ENCODE measurements around the gene PRPF4.

The PRPF4 gene

GRCh38 chr9:113307396-113307975 lies 32.0 kb downstream of the PRPF4 start:
- H3K27me3 ChIP-seq (ENCODE audit: insufficient read depth, low read length): no peaks in the 10 kb centered on the region
- no peak overlapping the region for H2AFZ ChIP-seq (ENCODE audit: low read depth, low read length)
- no peaks in the 10 kb centered on the region for H3K4me1 ChIP-seq (ENCODE audit: insufficient read depth, low read length)
- no peaks in the 10 kb centered on the region for H3K9me3 ChIP-seq (ENCODE audit: low read length)
- H3K36me3 ChIP-seq (ENCODE audit: insufficient read depth, low read length): no peaks in the 10 kb centered on the region
- no peak overlapping the region for H3K4me3 ChIP-seq (ENCODE audit: low read length)

GRCh38 chr9:113309204-113309813 lies 33.9 kb downstream of the PRPF4 start:
- H3K4me1 ChIP-seq (ENCODE audit: insufficient read depth, low read length): no peaks in the 10 kb centered on the region
- H3K9me3 ChIP-seq (ENCODE audit: low read length): no peaks in the 10 kb centered on the region
- no peaks in the 10 kb centered on the region for H3K27me3 ChIP-seq (ENCODE audit: insufficient read depth, low read length)
- H2AFZ ChIP-seq (ENCODE audit: low read depth, low read length): no peak overlapping the region
- no peaks in the 10 kb centered on the region for H3K36me3 ChIP-seq (ENCODE audit: insufficient read depth, low read length)
- H3K4me3 ChIP-seq (ENCODE audit: low read length): no peak overlapping the region

DNA sequence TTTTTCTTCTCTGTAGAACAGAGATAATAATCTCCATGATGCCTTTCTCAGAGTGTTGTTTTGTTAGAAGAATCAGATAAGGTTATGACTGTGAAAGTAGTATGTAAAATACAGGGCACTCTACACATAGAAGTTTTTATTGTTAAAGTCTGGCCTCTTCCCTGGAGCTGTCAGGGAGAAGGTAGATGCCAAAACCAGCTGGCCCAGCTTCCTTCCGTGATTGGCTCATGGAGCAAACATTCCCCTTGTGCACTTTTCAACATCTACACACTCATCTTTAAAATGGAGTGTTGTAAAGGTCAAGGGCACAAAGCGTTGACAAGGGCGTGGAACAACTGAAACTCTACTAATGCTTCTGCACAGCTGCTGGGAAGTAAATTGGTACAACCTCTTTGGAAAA lies 35.1 kb downstream of the PRPF4 start:
- no peak overlapping the region for H3K4me3 ChIP-seq (ENCODE audit: low read length)
- no peak overlapping the region for H2AFZ ChIP-seq (ENCODE audit: low read depth, low read length)
- peaks cover 5% of the 10 kb centered on the region for H3K4me1 ChIP-seq (ENCODE audit: insufficient read depth, low read length)
- H3K9me3 ChIP-seq (ENCODE audit: low read length): no peaks in the 10 kb centered on the region
- H3K36me3 ChIP-seq (ENCODE audit: insufficient read depth, low read length): no peaks in the 10 kb centered on the region
- no peaks in the 10 kb centered on the region for H3K27me3 ChIP-seq (ENCODE audit: insufficient read depth, low read length)

GRCh38 chr9:113311961-113312360 lies 36.5 kb downstream of the PRPF4 start:
- Histone ChIP-seq H2AFZ (ENCODE audit: low read depth, low read length) (no peak overlapping the region), H3K36me3 (ENCODE audit: insufficient read depth, low read length) (no peaks in the 10 kb centered on the region), H3K27me3 (ENCODE audit: insufficient read depth, low read length) (no peaks in the 10 kb centered on the region), H3K4me3 (ENCODE audit: low read length) (no peak overlapping the region), H3K9me3 (ENCODE audit: low read length) (no peaks in the 10 kb centered on the region), H3K4me1 (ENCODE audit: insufficient read depth, low read length) (peaks cover 15% of the 10 kb centered on the region)

GRCh38 chr9:113313261-113313660 lies 37.8 kb downstream of the PRPF4 start:
- Histone ChIP-seq H3K27me3 (ENCODE audit: insufficient read depth, low read length) (no peaks in the 10 kb centered on the region), H3K4me3 (ENCODE audit: low read length) (no peak overlapping the region), H3K4me1 (ENCODE audit: insufficient read depth, low read length) (peaks cover 15% of the 10 kb centered on the region)

GRCh38 chr9:113315231-113315630 lies 39.8 kb downstream of the PRPF4 start:
- Histone ChIP-seq H2AFZ (ENCODE audit: low read depth, low read length) (no peak overlapping the region), H3K4me1 (ENCODE audit: insufficient read depth, low read length) (peaks cover 15% of the 10 kb centered on the region), H3K4me3 (ENCODE audit: low read length) (no peak overlapping the region), H3K9me3 (ENCODE audit: low read length) (no peaks in the 10 kb centered on the region), H3K36me3 (ENCODE audit: insufficient read depth, low read length) (peaks cover 8% of the 10 kb centered on the region), H3K27me3 (ENCODE audit: insufficient read depth, low read length) (no peaks in the 10 kb centered on the region)

More at GRCh38 chr9:113313261-113313660, 37.8 kb downstream of the PRPF4 start:
- H3K36me3 ChIP-seq (ENCODE audit: insufficient read depth, low read length): no peaks in the 10 kb centered on the region
- H3K9me3 ChIP-seq (ENCODE audit: low read length): no peaks in the 10 kb centered on the region
- no peak overlapping the region for H2AFZ ChIP-seq (ENCODE audit: low read depth, low read length)

DNA sequence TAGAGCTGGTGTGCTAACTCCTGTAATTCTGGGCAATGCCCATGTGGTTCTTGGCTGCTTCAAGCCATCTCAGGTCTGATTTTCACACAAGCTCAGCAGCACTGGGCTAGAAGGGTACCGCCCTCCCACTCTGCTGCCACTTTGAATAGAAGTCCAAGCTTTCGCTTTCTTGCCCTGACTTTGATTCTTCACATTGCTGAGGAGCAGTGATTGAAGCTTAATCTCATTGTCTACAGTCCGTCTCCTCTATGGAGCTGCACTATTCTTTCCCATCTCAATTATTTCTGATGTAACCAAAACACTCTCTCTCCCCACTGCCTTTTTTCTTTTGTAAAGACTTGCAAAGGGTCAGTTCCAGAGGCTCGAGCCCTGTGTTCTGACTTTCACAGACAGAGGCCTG lies 40.6 kb downstream of the PRPF4 start:
- H3K36me3 ChIP-seq (ENCODE audit: insufficient read depth, low read length): peaks cover 8% of the 10 kb centered on the region
- peaks cover 15% of the 10 kb centered on the region for H3K4me1 ChIP-seq (ENCODE audit: insufficient read depth, low read length)
- H3K4me3 ChIP-seq (ENCODE audit: low read length): no peak overlapping the region
- H3K9me3 ChIP-seq (ENCODE audit: low read length): no peaks in the 10 kb centered on the region
- no peak overlapping the region for H2AFZ ChIP-seq (ENCODE audit: low read depth, low read length)
- H3K27me3 ChIP-seq (ENCODE audit: insufficient read depth, low read length): no peaks in the 10 kb centered on the region

DNA sequence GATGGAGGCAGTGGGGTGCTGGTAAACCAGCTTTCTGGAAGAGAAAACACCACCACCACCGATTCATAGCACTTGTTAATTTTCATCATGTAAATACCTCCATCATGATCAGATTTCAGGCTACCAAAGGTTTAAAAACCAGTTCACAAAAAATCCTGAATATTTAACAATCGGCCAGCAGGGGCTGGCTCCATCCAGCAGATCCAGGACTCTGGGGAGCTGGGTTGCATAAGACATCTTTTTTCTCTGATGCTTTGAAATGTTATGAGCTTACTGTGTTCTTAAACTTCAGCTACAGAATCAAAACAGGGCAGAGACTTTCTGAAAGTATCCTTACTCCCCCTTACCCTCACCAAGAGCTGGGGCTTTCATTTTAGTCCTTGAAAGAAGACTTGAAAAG lies 42.3 kb downstream of the PRPF4 start:
- no peaks in the 10 kb centered on the region for H3K9me3 ChIP-seq (ENCODE audit: low read length)
- no peaks in the 10 kb centered on the region for H3K27me3 ChIP-seq (ENCODE audit: insufficient read depth, low read length)
- peaks cover 8% of the 10 kb centered on the region for H3K36me3 ChIP-seq (ENCODE audit: insufficient read depth, low read length)
- H3K4me3 ChIP-seq (ENCODE audit: low read length): no peak overlapping the region
- no peak overlapping the region for H2AFZ ChIP-seq (ENCODE audit: low read depth, low read length)
- peaks cover 15% of the 10 kb centered on the region for H3K4me1 ChIP-seq (ENCODE audit: insufficient read depth, low read length)

DNA sequence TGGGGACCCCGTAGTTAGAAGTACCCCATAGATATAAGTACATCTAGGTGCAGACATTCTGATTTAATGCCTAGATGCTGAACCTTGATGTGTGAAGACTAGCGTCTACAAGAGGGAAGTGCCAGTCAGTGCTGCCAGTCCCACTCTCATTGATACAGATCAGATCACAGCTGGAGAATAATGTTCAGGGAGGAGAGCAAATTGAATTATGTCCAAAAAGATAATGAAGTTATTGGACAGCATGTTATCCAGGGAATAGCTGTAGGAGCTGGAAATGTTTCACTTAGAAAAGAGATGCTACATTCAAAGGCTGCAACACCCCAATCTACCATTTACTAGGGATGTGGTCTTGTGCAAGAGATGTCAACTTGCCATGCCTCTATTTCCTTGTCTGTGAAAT lies 43.6 kb downstream of the PRPF4 start:
- Histone ChIP-seq H3K36me3 (ENCODE audit: insufficient read depth, low read length) (peaks cover 8% of the 10 kb centered on the region), H3K4me1 (ENCODE audit: insufficient read depth, low read length) (peaks cover 15% of the 10 kb centered on the region), H2AFZ (ENCODE audit: low read depth, low read length) (no peak overlapping the region), H3K9me3 (ENCODE audit: low read length) (no peaks in the 10 kb centered on the region), H3K4me3 (ENCODE audit: low read length) (no peak overlapping the region), H3K27me3 (ENCODE audit: insufficient read depth, low read length) (no peaks in the 10 kb centered on the region)

DNA sequence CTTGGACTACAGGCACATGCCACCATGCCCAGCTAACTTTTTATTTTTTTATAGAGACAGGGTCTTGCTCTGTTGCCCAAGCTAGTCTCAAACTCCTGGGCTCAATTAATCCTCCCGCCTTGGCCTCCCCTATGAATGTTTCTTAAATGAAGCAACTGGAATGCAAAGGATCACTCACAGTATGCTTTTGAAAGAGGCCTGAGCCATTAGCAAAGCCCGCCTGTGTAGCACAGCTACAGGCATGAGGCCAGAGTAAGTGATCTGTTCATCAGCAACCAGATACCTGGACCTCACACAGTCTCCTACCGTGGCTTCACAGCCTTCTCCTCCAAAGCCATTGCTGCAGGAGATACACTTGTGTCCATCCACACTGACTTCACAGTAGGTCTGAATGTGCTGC lies 44.6 kb downstream of the PRPF4 start:
- Histone ChIP-seq H3K36me3 (ENCODE audit: insufficient read depth, low read length) (peaks cover 8% of the 10 kb centered on the region), H2AFZ (ENCODE audit: low read depth, low read length) (no peak overlapping the region), H3K27me3 (ENCODE audit: insufficient read depth, low read length) (no peaks in the 10 kb centered on the region), H3K4me3 (ENCODE audit: low read length) (no peak overlapping the region), H3K4me1 (ENCODE audit: insufficient read depth, low read length) (peaks cover 15% of the 10 kb centered on the region), H3K9me3 (ENCODE audit: low read length) (no peaks in the 10 kb centered on the region)

- no peak overlapping the region for H3K4me3 ChIP-seq (ENCODE audit: low read length)
- H3K36me3 ChIP-seq (ENCODE audit: insufficient read depth, low read length): peaks cover 8% of the 10 kb centered on the region
- no peak overlapping the region for H2AFZ ChIP-seq (ENCODE audit: low read depth, low read length)
- no peaks in the 10 kb centered on the region for H3K4me1 ChIP-seq (ENCODE audit: insufficient read depth, low read length)
- no peaks in the 10 kb centered on the region for H3K27me3 ChIP-seq (ENCODE audit: insufficient read depth, low read length)
- H3K9me3 ChIP-seq (ENCODE audit: low read length): no peaks in the 10 kb centered on the region
Observed at GRCh38 chr9:113322671-113323070, 47.2 kb downstream of the PRPF4 start.

DNA sequence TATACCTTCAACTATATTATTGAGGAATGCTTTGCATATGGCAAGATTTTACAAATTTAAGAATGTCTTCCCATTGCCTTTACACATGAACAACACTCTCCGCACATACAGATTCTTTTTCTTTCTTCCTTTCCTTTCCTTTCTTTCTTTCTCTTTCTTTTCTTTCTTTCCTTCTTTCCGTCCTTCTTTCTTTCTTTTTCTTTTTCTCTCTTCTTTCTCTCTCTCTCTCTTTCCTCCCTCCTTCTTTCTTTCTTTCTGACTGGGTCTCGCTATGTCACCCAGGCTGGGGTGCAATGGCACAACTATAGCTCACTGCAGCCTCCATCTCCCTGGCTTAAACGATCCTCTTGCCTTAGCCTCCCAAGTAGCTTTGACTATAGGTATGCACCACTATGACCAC lies 50.8 kb downstream of the PRPF4 start:
- H3K9me3 ChIP-seq (ENCODE audit: low read length): no peaks in the 10 kb centered on the region
- H3K27me3 ChIP-seq (ENCODE audit: insufficient read depth, low read length): no peaks in the 10 kb centered on the region
- no peak overlapping the region for H2AFZ ChIP-seq (ENCODE audit: low read depth, low read length)
- no peaks in the 10 kb centered on the region for H3K36me3 ChIP-seq (ENCODE audit: insufficient read depth, low read length)
- H3K4me3 ChIP-seq (ENCODE audit: low read length): no peak overlapping the region
- no peaks in the 10 kb centered on the region for H3K4me1 ChIP-seq (ENCODE audit: insufficient read depth, low read length)

DNA sequence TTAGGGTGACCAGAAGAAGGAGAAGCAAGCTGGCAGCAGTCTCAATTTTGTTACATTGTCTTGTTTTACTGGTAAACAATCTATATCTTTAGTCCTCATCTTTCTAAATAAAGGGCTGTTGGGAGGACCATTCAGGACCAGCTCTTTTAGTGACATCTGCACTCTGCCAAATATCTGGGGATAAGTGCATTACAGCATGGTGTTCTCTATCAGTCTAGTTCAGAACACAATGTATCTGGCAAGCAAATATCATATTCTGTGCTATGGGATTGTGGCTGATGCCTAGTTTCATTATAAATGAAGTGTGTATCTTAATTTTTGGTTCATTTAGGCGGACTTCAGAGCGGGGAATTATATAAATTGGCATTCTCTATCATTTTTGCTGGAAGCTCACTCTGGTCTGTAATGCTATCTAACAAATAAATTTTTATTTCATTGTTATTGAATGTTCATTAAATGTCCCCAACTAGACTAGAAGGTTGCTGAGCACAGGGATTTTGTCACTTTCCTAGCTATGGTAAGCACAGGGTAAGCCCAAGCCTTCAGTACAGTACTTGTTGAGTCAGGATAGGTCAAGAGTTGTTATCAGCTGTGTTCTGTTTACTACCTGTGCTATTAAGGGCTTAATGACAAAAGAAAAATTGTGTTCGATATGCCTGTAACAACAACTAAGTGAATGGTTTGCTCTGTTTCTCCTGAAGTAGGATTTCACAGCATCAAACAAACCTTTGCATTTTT lies 52.8 kb downstream of the PRPF4 start:
- Histone ChIP-seq H3K27me3 (ENCODE audit: insufficient read depth, low read length) (no peaks in the 10 kb centered on the region), H3K36me3 (ENCODE audit: insufficient read depth, low read length) (no peaks in the 10 kb centered on the region), H3K4me3 (ENCODE audit: low read length) (no peak overlapping the region), H3K9me3 (ENCODE audit: low read length) (no peaks in the 10 kb centered on the region), H2AFZ (ENCODE audit: low read depth, low read length) (no peak overlapping the region), H3K4me1 (ENCODE audit: insufficient read depth, low read length) (no peaks in the 10 kb centered on the region)
